Right atrium auricular region (tissue), 2 donors: ENCODE results near the gene PTMS. TPM values are rescaled to one million over a fixed set of nuclear protein-coding genes. Genes with fewer than 3 reads are reported as not detected.

Experiments
- DNase-seq: peaks from one replicate; pipeline ENCODE4 v3.0.0-alpha.2; 2019; ENCODE audit warnings: low spot score
- H3K27ac ChIP-seq, 2 donors: fragments of 200-600 bp; sonication (generic); 1 replicate in 1 of 2; 2 replicates in 1 of 2; pipeline ENCODE4 v1.5.1; 2016 to 2019
- H3K27me3 ChIP-seq, 2 donors: fragments of 200-600 bp; sonication (generic); one replicate each; pipeline versions ENCODE4 v1.5.1 to v1.6.0; 2017 to 2019
- H3K36me3 ChIP-seq: fragments of 200-600 bp; sonication (generic); one replicate; pipeline ENCODE4 v1.5.1; 2016
- H3K4me1 ChIP-seq, 2 donors: fragments of 200-600 bp; sonication (generic); one replicate each; pipeline versions ENCODE4 v1.5.1 to v1.6.0; 2017 to 2019
- H3K4me3 ChIP-seq, 2 donors: fragments of 200-600 bp; sonication (generic); 1 replicate in 1 of 2; 2 replicates in 1 of 2; pipeline ENCODE4 v1.5.1; 2017 to 2019; ENCODE audit warnings: mild to moderate bottlenecking in 1 of 2, moderate library complexity in 1 of 2
- H3K9me3 ChIP-seq, 2 donors: fragments of 200-600 bp; sonication (generic); one replicate each; pipeline ENCODE4 v1.5.1; 2019
- CTCF ChIP-seq, 2 donors: fragments of 200-600 bp; sonication (generic); IDR thresholded peaks; one replicate each; pipeline ENCODE4 v1.5.1; 2019; ENCODE audit warnings: antibody characterized with exemption in 2 of 2
- total RNA-seq, 2 donors: library from RNA; depleted of rRNA; stranded (reverse); fragments of >200 nt; gene quantifications; one replicate each; pipeline ENCODE4 v1.1.0, GENCODE V29; 2016

PTMS gene
- total RNA-seq, 2 donors from 2014 or later, result 67.8 to 119 TPM

- no peak for TF ChIP-seq CTCF (IDR thresholded peaks at IDR 0.05)
- H3K4me1 ChIP-seq, result peaks cover 0 to 15% of the 10 kb centered on the region in 2 donors
- no peaks in the 10 kb centered on the region for H3K9me3 ChIP-seq
- no peaks in the 10 kb centered on the region for H3K27me3 ChIP-seq
- H3K4me3 ChIP-seq, result no peak overlapping the region
- H3K27ac ChIP-seq, result no peak overlapping the region
- no peaks in the 10 kb centered on the region for H3K36me3 ChIP-seq
- no peak for DNase-seq
Measured at GRCh38 chr12:6779708-6780432, 13.7 kb downstream of the PTMS start.

- no peaks in the 10 kb centered on the region for H3K27me3 ChIP-seq
- TF ChIP-seq CTCF (IDR thresholded peaks at IDR 0.05), result no peak
- H3K9me3 ChIP-seq, result no peaks in the 10 kb centered on the region
- no peak for DNase-seq
- H3K4me3 ChIP-seq, result no peak overlapping the region
- no peak overlapping the region for H3K27ac ChIP-seq
- H3K4me1 ChIP-seq, result peaks cover 0 to 15% of the 10 kb centered on the region in 2 donors
- H3K36me3 ChIP-seq, result no peaks in the 10 kb centered on the region
Measured at GRCh38 chr12:6780573-6780972, 14.4 kb downstream of the PTMS start.

GRCh38 chr12:6782119-6782518, 16.0 kb downstream of the PTMS start:
- TF ChIP-seq CTCF (IDR thresholded peaks at IDR 0.05), result no peak

GRCh38 chr12:6782850-6783566, 16.8 kb downstream of the PTMS start:
- DNase-seq, result no peak

More at GRCh38 chr12:6782119-6782518, 16.0 kb downstream of the PTMS start:
- H3K4me1 ChIP-seq, result peaks cover 0 to 15% of the 10 kb centered on the region in 2 donors
- H3K9me3 ChIP-seq, result no peaks in the 10 kb centered on the region
- DNase-seq, result no peak
- H3K36me3 ChIP-seq, result no peaks in the 10 kb centered on the region
- H3K4me3 ChIP-seq, result no peak overlapping the region
- H3K27me3 ChIP-seq, result no peaks in the 10 kb centered on the region
- H3K27ac ChIP-seq, result no peak overlapping the region

GRCh38 chr12:6783828-6784227, 17.7 kb downstream of the PTMS start:
- Histone ChIP-seq H3K4me3 (no peak overlapping the region), H3K9me3 (no peaks in the 10 kb centered on the region), H3K4me1 (peaks cover 0 to 4% of the 10 kb centered on the region in 2 donors), H3K36me3 (no peaks in the 10 kb centered on the region), H3K27me3 (no peaks in the 10 kb centered on the region), H3K27ac (no peak overlapping the region)
- no peak for TF ChIP-seq CTCF (IDR thresholded peaks at IDR 0.05)
- DNase-seq, result no peak

More at GRCh38 chr12:6782850-6783566, 16.8 kb downstream of the PTMS start:
- no peak for TF ChIP-seq CTCF (IDR thresholded peaks at IDR 0.05)
- no peaks in the 10 kb centered on the region for H3K9me3 ChIP-seq
- peaks cover 0 to 11% of the 10 kb centered on the region in 2 donors for H3K4me1 ChIP-seq
- no peaks in the 10 kb centered on the region for H3K27me3 ChIP-seq
- no peak overlapping the region for H3K27ac ChIP-seq
- no peaks in the 10 kb centered on the region for H3K36me3 ChIP-seq
- H3K4me3 ChIP-seq, result no peak overlapping the region
